ENCODE results near the gene RBMXL2.

Gene RBMXL2

GRCh38 chr11:7088921-7089320, at the start of gene RBMXL2:
Gene RBMXL2 (plus strand): TSS chr11:7088998. CDS start chr11:7089121, 123 bp downstream.
- no peak for DNase-seq

- no peak for DNase-seq
Measured at GRCh38 chr11:7046474-7047175, 42.2 kb upstream of the RBMXL2 start.

- no peak for DNase-seq
Measured at GRCh38 chr11:7050191-7050590, 38.6 kb upstream of the RBMXL2 start.

- no peak for DNase-seq
Measured at GRCh38 chr11:7056828-7057513, 31.8 kb upstream of the RBMXL2 start.

GRCh38 chr11:7057641-7058040, 31.2 kb upstream of the RBMXL2 start:
- DNase-seq, result no peak

- DNase-seq, result no peak
Measured at GRCh38 chr11:7060868-7061267, 27.9 kb upstream of the RBMXL2 start.

- DNase-seq, result no peak
Measured at GRCh38 chr11:7062534-7062933, 26.3 kb upstream of the RBMXL2 start.

- DNase-seq, result no peak
Measured at GRCh38 chr11:7072401-7073028, 16.3 kb upstream of the RBMXL2 start.

GRCh38 chr11:7077101-7077500, 11.7 kb upstream of the RBMXL2 start:
- no peak for DNase-seq

GRCh38 chr11:7079545-7080135, 9.2 kb upstream of the RBMXL2 start:
- DNase-seq, result no peak

- no peak for DNase-seq
Measured at GRCh38 chr11:7080900-7081299, 7.9 kb upstream of the RBMXL2 start.

- no peak for DNase-seq
Measured at GRCh38 chr11:7081441-7081840, 7.4 kb upstream of the RBMXL2 start.

GRCh38 chr11:7089328-7090251, 792 bp downstream of the RBMXL2 start:
- no peak for DNase-seq

GRCh38 chr11:7098235-7098832, 9.5 kb downstream of the RBMXL2 start:
- peak; percentile 78 for DNase-seq

GRCh38 chr11:7115780-7116179, 27.0 kb downstream of the RBMXL2 start:
- DNase-seq, result no peak

- no peak for DNase-seq
Measured at GRCh38 chr11:7116370-7116769, 27.6 kb downstream of the RBMXL2 start.

- DNase-seq, result no peak
Measured at GRCh38 chr11:7138051-7138450, 49.3 kb downstream of the RBMXL2 start.

Data from NCI-H82 (cell line).